ENCODE results near the gene IP6K2.

IP6K2 gene

DNA sequence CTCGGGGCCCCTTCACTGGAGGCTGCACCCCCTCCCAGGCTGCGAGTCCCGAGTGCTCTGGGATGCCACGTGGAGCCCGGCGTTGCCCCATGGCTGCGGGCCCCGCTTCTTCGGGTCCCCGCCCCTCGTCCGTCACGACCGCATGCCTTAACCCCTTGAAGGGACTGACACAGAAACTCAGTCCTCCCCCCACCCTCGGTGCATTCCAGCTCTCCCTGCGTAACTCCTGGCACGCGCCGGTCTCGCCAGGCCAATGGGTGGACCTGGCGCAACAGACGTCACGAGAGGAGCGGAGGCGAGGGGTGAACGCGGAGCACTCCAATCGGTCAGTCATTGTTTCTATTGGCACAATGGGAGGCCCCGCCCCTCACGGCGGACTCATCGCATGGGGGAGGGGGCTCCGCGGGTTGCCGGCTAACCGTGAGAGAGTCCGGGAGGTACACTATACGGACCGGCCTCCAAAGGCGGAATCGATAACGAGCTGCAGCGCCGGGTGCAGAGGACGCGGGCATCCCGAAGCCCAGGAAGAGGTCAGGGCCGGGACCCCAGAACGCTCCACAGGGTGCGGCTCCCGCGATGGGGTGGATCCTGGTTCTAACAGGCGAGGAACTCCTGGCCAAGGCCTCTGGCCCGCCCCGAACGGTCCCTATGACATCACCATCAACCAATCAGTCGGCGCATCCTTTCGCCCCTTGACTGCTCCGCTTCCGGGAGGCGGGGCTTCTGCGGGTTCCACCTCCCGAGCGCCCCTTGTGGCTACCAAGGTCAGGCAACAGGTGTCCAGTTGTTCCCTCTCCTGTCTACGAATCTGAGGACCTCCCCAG lies 53.3 kb downstream of the IP6K2 start:
- 0 out of 2 replicates have a peak, but pooled peaks have one; percentile 8 for TF ChIP-seq JUND (IDR thresholded peaks at IDR 0.05; ENCODE audit: low read depth)
- in situ Hi-C loops (cut with HindIII; ENCODE audit: low pct_unique_long_range_greater_than_20kb, low sequenced_read_pairs): no loop called here
- peak; percentile 95 to 99 for DNase-seq (ENCODE audit: low read depth in 1 of 2, low spot score in 1 of 2)

- TF ChIP-seq JUND (IDR thresholded peaks at IDR 0.05; ENCODE audit: low read depth): no peak
- peak; percentile 88 to 94 for DNase-seq (ENCODE audit: low read depth in 1 of 2, low spot score in 1 of 2)
- in situ Hi-C loops (cut with HindIII; ENCODE audit: low pct_unique_long_range_greater_than_20kb, low sequenced_read_pairs): no loop called here
Observed at GRCh38 chr3:48662753-48663488, 54.1 kb downstream of the IP6K2 start, which contains the start of gene CELSR3. CELSR3 (minus strand) TSS chr3:48662886; CDS start chr3:48662634, 252 bp downstream.

DNA sequence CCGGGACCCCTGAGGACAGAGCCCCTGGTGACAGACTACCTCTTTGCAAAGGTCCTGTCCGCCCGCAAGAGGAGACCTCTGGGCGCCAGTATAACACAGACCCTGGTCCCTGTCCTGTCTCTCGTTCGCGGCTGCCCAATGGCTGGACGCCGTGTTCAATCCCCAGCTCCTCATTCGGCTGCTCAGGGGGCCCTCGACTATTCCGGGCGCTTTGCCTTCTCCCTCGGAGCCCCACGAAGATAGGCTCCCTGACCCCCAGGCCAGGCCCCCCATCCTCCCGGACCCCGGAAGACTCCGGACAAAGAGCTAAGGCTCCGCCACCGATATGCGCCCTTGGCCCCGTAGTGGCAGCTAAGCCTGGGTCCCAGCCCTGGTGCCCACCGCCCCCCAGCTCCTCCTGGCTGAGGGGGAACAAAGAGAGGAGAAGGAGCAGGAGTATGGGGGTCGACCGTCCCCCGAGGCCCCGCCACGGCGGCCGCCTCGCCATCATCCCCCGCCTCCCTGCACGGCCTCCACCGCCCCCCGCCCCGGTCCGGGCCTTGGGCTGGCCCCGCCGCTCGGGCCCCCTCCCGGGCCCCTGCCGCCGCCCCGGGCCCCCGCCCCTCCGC lies 54.8 kb downstream of the IP6K2 start:
- in situ Hi-C loops (cut with HindIII; ENCODE audit: low pct_unique_long_range_greater_than_20kb, low sequenced_read_pairs): no loop called here
- DNase-seq (ENCODE audit: low read depth in 1 of 2, low spot score in 1 of 2): no peak
- TF ChIP-seq JUND (IDR thresholded peaks at IDR 0.05; ENCODE audit: low read depth): no peak

- DNase-seq (ENCODE audit: low read depth in 1 of 2, low spot score in 1 of 2): no peak
- TF ChIP-seq JUND (IDR thresholded peaks at IDR 0.05; ENCODE audit: low read depth): no peak
- in situ Hi-C loops (cut with HindIII; ENCODE audit: low pct_unique_long_range_greater_than_20kb, low sequenced_read_pairs): no loop called here
Observed at GRCh38 chr3:48661501-48662144, 55.4 kb downstream of the IP6K2 start.

DNA sequence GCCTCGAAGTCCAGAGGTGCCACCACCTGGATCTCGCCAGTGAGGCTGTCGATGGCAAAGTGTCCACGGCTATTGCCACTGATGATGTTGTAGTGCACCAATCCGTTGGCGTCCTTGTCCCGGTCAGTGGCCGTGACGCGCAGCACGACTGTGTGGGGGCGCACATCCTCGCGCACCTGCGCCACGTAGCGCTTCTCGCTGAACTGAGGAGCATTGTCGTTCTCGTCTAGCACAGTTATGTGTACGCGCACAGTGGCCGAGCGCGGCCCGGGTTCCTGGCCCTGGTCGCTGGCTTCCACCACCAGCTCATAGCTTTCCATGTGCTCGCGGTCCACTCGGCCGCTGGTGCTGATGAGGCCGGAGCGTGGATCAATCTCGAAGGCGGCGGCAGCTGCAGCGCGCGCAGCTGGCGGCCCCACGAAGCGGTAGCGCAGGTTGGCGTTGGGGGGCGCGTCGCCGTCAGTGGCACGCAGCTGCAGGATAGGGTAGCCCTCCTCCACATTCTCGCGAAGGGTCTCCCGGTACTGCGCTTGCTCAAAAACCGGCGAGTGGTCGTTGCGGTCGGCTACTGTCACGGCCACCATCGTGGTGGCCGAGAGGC lies 56.1 kb downstream of the IP6K2 start:
- no peak for TF ChIP-seq JUND (IDR thresholded peaks at IDR 0.05; ENCODE audit: low read depth)
- in situ Hi-C loops (cut with HindIII; ENCODE audit: low pct_unique_long_range_greater_than_20kb, low sequenced_read_pairs): no loop called here
- no peak for DNase-seq (ENCODE audit: low read depth in 1 of 2, low spot score in 1 of 2)

DNA sequence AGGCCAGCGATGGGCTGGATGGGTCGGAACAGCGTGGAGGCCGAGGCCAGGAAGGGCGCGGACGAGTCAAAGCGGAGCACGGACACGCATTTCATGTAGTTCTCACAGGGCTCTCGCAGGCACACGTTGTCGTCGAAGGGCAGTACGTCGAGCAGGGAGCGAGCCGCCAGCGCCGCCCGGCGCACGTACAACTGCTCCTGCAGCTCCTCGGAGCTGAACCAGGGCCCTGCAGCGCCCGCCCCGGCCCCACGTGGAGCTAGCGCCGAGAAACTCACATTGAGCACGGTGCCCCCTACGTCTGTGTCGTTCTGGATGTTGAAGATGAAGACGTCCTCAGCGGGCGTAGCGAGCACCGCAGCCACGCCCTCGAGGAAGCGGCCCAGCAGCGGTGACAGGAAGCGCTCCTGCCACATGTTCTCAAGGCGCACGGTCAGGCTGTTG lies 60.2 kb downstream of the IP6K2 start:
- in situ Hi-C loops (cut with HindIII; ENCODE audit: low pct_unique_long_range_greater_than_20kb, low sequenced_read_pairs): no loop called here
- no peak for DNase-seq (ENCODE audit: low read depth in 1 of 2, low spot score in 1 of 2)
- TF ChIP-seq JUND (IDR thresholded peaks at IDR 0.05; ENCODE audit: low read depth): no peak

DNA sequence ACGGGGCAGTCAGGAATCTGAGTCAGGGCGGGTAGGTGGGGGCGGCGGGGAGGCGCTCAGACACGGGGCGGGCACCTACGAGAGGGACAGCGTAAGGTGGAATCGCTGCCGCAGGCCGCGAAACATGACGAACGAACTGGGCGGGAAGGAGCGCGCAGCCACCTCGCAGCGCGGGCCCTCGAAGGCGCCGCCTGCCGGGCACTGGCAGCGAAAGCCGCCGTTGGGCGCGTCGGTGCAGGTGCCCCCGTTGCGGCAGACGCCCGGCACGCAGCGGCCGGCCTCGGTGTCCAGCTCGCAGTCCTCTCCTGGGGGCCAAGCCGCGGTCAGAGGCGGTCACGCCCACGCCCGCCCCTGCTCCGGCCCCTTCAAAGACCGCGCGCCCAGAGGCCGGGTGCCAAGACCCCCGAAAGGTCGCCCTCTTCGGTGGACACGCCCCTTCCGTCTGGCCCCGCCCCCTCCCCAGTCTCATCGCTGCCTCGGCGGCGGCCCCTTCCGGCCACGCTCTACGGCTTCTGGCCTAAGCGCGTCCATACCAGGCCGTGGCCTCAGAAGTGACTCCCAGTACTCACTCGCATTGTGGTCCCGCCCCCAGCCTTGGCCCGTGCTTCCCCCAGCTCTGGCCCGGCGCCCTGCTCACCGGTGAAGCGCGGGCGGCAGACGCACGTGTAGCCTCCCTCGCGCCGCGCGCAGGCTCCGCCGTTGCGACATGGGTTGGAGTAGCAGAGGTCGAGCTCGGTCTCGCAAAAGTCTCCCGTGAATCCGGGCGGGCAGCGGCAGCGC lies 60.8 kb downstream of the IP6K2 start:
- TF ChIP-seq JUND (IDR thresholded peaks at IDR 0.05; ENCODE audit: low read depth): no peak
- in situ Hi-C loops (cut with HindIII; ENCODE audit: low pct_unique_long_range_greater_than_20kb, low sequenced_read_pairs): no loop called here
- DNase-seq (ENCODE audit: low read depth in 1 of 2, low spot score in 1 of 2): no peak

GRCh38 chr3:48655606-48656005 lies 61.4 kb downstream of the IP6K2 start:
- TF ChIP-seq JUND (IDR thresholded peaks at IDR 0.05; ENCODE audit: low read depth): no peak
- no peak for DNase-seq (ENCODE audit: low read depth in 1 of 2, low spot score in 1 of 2)
- in situ Hi-C loops (cut with HindIII; ENCODE audit: low pct_unique_long_range_greater_than_20kb, low sequenced_read_pairs): no loop called here

- in situ Hi-C loops (cut with HindIII; ENCODE audit: low pct_unique_long_range_greater_than_20kb, low sequenced_read_pairs): no loop called here
- no peak for DNase-seq (ENCODE audit: low read depth in 1 of 2, low spot score in 1 of 2)
- TF ChIP-seq JUND (IDR thresholded peaks at IDR 0.05; ENCODE audit: low read depth): no peak
Observed at GRCh38 chr3:48655063-48655462, 62.0 kb downstream of the IP6K2 start.

- DNase-seq (ENCODE audit: low read depth in 1 of 2, low spot score in 1 of 2): no peak
- in situ Hi-C loops (cut with HindIII; ENCODE audit: low pct_unique_long_range_greater_than_20kb, low sequenced_read_pairs): no loop called here
- TF ChIP-seq JUND (IDR thresholded peaks at IDR 0.05; ENCODE audit: low read depth): no peak
Observed at GRCh38 chr3:48652923-48653715, 63.9 kb downstream of the IP6K2 start.

DNA sequence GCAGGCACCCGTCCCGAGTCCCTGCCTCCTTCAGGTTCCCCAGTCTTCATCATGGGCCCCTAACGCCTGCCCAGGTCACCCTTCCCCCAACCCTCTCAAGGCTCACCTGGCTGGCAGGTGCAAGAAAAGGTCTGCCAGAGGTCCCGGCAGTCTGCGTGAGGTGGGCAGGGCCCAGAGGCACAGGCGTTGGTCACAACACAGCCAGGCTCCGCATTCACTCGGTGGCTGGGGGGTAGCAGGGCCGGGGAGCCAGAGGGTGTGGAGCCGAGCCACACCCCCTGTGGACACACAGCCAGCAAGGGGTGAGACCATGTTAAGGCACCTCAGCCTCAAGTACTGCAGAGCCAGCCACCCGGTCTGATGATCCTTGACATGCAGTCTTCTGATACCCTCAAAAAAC lies 65.2 kb downstream of the IP6K2 start:
- in situ Hi-C loops (cut with HindIII; ENCODE audit: low pct_unique_long_range_greater_than_20kb, low sequenced_read_pairs): no loop called here
- no peak for TF ChIP-seq JUND (IDR thresholded peaks at IDR 0.05; ENCODE audit: low read depth)
- no peak for DNase-seq (ENCODE audit: low read depth in 1 of 2, low spot score in 1 of 2)
